GM19468 (cell line): ENCODE data around the gene JAKMIP2.
"Not testable (repeated sequence)": the region's sequence is repeated elsewhere in the genome, so short reads cannot be mapped to it uniquely, and the experiment has no call there.

Experiments used
- ATAC-seq: cut with Tn5 transposase; IDR thresholded peaks from one replicate; pipeline ENCODE4 v1.9.1; 2021; ENCODE audit warnings: mild to moderate bottlenecking, moderate library complexity, moderate number of reproducible peaks; ENCODE audit not compliant: unreplicated experiment; ENCODE audit errors: extremely low read depth

Gene JAKMIP2

GRCh38 chr5:147621016-147621415, 161.5 kb downstream of the JAKMIP2 start:
- no peak for ATAC-seq

DNA sequence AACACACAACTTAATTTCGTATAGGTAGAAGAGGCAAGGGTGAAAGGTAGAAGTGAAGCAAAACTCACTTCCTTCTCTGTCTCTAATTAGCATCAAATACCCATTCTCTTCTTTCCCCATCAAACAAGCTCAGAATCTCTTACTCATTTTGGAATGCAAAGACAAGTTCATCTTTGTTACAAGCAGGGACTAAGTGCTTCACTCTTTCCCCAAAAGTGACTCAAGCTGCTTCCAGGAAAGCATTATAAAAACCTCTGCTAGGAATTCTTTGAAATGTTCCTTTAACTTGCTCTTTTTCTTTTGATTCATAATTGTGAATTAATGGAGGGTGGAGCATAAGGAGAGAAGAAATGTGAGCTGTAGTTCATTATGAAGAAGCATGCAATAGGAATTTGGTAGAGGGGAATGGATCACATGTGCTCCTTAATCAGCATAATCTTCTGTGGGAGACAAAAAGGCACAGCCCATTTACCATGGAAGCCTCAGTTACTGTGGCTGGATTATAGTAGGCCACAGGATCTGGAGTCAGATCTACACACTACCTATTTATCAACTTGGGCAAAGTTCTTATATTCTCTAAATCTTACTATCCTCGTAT, 163.1 kb downstream of the JAKMIP2 start:
- ATAC-seq: no peak

DNA sequence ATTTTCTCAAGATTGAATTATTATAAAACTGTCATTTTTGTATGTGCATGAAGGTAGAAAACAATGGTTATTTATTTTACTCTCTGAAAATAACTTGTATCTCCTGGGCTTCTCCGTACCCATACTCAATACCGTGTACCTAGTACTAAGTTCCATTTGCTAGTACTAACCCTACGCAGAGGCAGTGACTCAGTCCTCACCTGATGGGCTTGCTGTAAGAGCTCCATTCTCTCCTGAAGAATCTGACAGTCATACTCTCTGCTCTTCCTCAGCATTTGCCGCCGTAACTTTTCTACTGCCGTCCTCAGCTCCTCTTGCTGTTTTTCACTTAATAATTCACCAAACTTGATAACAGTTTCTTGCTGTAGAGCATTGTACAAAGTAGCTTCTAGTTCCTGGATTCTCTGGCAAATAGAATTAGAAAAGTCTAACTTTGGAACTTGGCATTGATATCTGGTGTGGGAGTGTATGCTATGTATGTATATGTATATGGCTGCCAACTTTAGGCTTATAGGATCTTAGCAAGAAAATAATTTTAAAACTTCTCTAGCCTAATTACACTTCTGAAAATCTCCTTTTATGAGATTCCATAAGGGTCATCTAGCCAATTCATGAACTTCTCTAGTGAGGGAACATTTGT, 164.7 kb downstream of the JAKMIP2 start:
- no peak for ATAC-seq

DNA sequence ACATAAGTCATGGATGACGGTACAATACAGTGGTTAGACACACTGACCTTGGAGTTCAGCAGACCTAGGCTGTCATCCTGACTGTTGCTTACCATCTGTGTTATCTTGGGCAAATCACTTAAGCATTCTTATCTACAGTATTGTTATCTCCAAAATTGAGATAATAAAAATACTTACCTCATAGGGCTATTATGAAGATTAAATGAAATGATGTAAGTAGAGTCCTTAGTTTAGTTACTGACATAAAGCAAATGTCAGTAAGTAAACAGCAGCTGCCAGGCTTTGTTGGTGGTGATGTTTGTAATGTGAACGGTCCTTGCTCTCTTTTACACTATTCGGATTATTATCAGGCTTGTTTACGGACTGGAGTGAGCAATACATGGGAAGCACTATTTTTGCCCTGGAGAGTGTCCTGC, 165.3 kb downstream of the JAKMIP2 start:
- no peak for ATAC-seq

GRCh38 chr5:147616421-147616820, 166.1 kb downstream of the JAKMIP2 start:
- no peak for ATAC-seq

DNA sequence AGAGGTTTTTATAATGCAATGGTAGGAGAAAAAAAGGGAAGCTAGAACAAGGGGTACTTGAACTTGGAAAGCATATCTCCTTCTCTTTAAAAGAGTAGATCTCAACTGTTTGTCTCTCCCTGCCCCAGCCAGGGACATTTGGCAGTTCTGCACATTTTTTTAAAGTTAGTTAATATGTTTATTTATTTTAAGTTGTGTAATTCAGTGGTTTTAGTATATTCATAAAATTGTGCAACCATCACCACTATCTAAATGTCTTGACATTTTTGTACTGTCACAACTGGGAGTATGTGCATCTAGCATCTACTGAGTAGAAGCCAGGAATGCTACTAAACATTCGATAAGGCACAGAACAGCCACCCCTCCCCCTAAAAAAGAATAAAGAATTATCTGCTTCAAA, 169.2 kb downstream of the JAKMIP2 start:
- no peak for ATAC-seq

- no peak for ATAC-seq
Observed at GRCh38 chr5:147611483-147611882, 171.0 kb downstream of the JAKMIP2 start.

DNA sequence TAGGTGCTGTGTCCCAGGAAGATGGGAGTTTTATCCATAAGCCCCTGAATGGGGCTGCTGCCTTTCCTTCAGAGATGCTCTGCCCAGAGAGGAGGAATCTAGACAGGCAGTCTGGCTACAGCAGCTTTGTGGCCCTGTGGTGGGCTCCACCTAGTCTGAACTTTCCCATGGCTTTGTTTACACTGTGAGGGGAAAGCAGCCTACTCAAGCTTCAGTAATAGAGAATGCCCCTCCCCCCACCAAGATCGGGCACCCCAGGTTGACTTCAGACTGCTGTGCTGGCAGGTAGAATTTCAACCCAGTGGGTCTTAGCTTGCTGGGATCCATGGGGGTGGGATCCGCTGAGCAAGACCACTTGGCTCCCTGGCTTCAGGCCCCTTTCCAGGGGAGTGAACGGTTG, 171.7 kb downstream of the JAKMIP2 start:
- ATAC-seq: no peak

DNA sequence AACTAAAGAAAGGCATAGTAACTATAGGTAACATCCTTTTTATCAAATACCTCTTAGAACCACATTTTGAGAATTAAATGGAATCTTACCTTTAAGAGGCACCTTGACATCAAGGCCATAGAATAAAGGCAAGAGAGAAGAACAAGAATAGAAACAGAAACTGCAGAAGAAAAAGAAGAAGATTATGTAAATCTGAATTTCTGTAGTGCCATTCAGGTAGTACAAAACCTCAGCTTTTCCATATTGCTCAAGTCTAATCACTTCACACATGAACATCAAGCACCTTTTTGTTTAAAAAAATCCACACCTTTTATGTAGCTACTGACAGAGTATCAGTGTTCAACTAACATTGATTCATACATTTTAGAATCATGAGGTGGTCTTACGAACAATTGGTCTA, 180.9 kb downstream of the JAKMIP2 start:
- no peak for ATAC-seq

DNA sequence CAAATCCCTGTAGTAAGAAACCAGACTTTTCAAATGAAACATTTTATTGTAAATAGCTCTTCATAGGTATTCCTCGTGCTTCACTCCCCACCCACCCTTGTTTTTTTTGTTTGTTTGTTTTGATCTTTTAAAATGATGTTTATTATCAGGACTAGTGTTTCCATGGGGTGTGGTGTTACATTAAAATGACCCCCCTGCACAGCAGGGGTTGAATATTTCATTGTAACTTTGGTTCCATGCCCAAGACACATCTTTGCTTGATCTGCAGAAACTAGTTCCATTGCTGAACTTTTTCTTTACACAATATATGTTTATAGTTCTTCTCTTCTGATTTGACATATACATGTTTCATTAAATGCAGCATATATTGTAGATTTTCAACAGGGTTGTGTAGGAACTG, 191.4 kb downstream of the JAKMIP2 start:
- ATAC-seq: no peak

- ATAC-seq: no peak
Observed at GRCh38 chr5:147590096-147590495, 192.4 kb downstream of the JAKMIP2 start.

DNA sequence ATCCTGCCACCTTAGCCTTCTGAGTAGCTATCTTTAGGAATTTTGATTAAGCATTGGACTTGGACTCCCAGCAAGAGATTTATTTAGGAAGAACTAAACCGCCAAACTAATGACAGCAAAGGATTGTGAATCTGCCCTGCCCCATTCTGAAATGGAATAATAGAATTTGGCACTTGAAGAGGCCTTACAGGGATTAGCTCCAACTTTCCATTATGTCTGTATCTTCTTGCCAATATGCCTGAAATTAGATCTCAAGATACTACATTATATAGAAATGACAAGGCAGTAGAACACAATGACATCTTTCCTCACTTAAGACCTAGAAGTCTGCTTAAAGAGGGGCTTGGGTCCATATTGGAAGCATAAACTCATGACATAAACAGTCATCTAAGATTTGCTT, 195.7 kb downstream of the JAKMIP2 start:
- no peak for ATAC-seq

- ATAC-seq: no peak
Observed at GRCh38 chr5:147586221-147586620, 196.3 kb downstream of the JAKMIP2 start.

DNA sequence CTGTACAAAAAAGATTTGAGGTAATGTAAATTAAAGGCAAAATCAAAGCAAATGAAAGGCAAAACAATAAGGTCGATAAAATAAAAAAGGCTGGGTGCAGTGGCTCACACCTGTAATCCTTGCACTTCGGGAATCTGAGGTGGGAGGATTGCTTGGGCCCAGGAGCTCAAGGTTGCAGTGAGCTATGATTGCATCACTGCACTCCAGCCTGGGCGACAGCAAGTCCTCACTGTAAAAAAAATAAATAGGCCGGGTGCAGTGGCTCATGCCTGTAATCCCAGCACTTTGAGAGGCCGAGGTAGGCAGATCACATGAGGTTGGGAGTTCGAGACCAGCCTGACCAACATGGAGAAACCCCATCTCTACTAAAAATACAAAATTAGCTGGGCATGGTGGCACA, 200.3 kb downstream of the JAKMIP2 start:
- not testable (repeated sequence) for ATAC-seq

DNA sequence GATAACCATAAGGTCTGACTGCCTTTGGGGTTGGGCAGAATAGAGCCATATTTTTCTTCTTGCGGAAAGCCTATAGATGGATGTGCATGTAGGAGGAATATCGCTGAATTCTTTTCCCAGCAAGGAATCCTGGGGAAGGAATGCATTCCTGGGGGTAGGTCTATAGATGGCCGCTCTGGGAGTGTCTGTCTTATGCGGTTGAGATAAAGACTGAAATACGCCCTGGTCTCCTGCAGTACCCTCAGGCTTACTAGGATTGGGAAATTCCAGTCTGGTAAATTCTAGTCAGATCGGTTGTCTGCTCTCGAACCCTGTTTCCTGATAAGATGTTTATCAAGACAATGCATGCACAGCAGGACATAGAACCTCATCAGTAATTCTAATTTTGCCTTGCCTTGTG, 202.1 kb downstream of the JAKMIP2 start:
- not testable (repeated sequence) for ATAC-seq

DNA sequence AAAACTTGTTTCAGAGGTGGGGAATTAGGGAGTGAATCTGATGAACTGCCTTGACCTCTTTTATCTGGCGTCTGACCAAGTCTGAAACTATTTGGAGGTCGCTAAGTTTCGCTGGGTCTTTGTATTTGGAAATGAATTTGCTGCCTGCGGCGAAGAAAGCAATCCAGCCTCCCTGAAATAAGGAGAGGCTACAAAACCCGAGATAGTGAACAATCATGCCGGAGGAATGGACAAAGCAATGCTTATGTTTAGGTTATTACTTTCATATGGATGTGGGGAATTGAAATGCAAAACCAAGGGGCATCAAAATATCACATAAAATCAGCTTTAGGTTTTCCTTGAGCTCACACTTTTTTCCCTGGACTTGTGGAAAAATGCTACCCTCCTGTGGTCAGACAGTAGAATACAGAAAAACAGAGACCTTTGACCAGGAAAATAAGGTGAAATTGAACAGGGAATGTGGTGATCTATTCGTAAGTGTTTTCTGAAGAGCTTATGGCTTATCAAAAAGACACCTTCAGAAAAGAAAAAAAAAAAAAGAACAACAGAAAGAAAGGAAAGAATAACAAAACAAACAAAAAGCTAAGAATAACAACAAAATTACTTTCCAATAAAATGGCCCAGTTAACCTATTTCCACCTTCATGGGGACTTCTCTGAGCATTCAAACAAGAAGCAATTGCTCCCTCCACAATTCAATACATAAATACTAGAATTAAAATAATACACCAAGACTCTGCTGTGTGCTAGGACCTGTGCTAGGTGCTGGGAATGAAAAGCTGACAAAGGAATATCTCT, 204.1 kb downstream of the JAKMIP2 start:
- no peak for ATAC-seq

DNA sequence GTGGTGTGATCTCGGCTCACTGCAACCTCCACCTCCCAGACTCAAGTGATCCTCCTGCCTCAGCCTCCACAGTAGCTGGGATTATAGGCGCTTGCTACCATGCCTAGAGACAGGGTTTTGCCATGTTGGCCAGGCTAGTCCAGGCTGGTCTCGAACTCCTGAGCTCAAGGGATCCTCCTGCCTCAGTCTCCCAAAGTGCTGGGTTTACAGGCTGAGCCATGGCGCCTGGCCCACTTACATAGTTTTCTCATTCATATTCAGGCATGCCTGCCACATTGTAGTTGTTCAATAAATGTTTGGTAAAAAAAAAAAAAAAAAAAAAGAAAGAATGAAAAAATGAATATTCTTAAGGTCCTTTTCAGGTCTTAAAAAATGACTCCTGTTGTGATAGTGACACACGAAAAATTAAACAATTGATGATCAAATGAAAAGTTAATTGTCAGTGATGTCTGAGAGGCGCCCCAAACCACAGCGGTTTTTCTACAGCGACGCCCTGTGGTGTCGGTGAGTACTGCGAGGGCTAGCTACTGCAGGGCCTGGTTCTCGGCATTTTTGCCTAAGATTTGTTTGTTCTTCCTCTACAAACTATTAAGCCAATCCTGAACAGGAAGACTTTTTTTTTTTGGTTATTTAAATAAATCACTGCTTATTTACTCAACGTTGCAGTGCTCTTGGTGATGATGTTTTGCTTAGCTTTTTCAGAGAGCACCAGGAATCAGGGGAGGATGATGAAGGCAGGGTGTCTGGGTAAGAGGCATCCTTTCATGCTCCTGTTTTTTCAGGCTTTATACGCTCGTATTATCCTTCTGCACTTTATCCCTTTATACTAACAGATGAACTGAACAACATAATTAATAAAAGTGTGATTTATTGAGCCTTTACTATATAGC, 205.6 kb downstream of the JAKMIP2 start:
- ATAC-seq: no peak

GRCh38 chr5:147575598-147575997, 206.9 kb downstream of the JAKMIP2 start:
- ATAC-seq: no peak

DNA sequence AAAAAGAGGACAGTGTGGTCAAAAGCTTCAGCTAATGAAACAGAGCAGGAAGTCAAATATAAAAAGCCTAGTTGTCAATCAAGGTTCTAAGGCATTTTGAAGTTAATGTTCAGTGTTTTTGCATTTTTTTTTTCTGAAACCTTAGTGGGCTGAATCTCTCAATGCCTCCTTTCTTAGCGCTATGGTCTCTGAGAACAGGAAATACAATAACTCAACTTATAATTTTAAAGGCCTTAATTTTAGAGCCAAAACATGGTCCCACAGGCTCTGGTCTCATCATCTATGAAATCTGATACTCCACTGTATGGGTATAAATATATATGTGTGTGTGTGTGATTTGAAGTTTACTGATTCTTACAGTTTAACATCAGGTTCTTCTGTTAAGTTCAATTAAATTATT, 209.3 kb downstream of the JAKMIP2 start:
- no peak for ATAC-seq

- no peak for ATAC-seq
Observed at GRCh38 chr5:147568710-147569406, 213.7 kb downstream of the JAKMIP2 start.
